Activated CD4-positive, alpha-beta T cell treated with anti-CD3 and anti-CD28 coated beads, Interleukin-2, amount 50 U/mL, for 4 hours (primary cell): ENCODE measurements around the gene MAN1A1.

Source experiments
- DNase-seq, 2 experiments: peaks; one replicate each; pipeline ENCODE4 v3.0.0-alpha.2; 2020

The MAN1A1 gene

DNA sequence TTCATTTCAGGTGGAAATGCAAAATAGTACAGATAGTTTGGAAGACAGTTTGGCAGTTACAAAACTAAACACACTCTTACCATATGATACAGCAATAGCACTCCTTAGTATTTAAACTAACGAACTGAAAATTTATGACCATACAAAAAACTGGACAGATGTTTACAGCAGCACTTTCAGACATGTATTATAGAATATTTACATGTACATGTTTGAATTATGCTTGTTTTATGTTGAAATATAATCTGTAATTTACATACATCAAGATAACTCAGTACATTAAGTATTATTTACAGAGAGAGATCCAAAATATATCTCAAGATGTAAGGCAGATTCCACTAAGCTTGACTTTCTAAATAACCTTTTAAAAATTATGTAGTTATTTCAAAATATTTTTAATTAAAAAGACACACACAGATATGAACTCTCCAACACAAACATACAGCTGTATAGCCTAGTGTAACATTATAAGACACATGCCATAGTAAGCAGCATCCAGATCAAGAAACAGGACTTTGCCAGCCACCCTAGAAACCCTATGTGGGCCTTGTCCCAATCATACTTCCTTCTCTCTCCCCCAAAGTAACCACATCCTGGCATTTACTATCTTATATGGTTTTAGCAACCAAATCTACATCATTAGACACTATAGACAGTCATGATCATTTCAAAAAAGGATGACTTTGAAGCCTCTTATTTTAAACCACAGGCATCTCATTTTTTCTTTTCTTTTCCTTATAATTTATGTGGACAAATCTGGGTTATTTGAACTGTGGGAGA is 82.2 kb downstream of the MAN1A1 start:
- DNase-seq = no peak

DNA sequence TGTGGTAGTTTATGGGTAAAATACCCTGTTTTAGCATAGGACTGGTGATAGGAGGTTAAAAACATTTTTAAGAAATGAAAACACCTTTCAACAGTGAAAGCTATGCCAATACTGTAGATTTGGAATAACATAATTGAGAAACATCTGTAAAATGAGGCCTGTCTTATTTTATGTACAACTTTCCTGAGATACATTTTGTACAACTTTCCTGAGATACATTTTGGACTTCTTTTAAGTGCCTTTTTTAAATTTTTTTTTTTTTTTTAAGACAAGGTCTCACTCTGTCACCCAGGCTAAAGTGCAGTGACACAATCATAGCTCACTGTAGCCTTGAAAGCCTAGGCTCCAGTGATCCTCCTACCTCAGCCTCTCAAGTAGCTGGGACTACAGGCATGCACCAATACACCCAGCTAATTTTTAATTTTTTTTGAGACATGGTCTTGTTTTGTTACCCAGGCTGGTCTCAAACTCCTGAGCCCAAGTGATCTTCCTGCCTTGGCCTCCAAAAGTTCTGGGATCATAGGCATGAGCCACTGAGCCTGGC is 84.6 kb downstream of the MAN1A1 start:
- DNase-seq = no peak

DNA sequence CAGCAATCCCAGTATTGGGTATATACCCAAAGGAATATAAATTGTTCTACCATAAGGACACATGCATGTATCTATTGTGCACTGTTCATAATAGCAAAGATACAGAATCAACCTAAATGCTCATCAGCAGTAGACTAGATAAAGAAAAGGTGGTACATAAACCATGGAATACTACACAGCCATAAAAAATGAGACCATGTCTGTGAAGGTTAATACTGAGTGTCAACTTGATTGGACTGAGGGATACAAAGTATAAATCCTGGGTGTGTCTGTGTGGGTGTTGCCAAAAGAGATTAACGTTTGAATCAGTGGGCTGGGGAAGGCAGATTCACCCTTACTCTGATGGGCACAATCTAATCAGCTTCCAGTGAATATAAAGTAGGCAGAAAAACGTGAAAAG is 86.9 kb downstream of the MAN1A1 start:
- no peak for DNase-seq

DNA sequence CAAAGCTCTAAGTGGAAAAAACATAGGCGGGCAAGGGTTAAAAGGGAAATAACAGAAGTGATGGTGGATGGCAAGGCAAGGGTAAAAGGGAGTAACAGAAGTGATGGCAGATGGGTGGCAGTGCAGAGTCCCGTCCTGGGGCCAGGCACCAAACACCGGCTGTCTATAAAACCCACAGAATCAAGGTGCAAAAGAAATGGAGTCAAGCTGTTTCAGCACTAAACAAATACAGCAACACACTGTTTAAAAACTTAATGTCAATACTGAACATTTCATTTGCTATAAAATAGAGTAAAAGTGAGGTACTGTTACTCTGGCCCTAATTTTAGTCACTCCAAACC is 87.6 kb downstream of the MAN1A1 start:
- no peak for DNase-seq

DNA sequence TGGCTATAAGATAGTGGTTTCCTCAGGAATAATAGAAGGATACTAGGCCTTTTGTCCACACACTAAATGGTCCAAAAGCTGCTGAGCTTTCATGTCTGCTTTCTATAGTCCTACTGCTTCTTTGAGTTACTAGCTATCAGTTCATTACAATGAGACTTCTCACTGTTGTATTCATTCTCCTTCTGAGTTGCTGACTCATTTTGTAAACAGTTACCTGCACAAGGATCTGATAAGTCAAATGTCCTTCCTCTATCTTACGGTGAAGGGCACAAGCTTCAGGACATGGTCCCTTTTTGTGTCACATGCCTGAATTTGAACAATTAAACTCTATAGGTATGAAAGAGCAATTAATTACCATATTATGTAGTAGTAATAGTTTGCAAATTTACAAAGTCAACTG is 90.5 kb downstream of the MAN1A1 start:
- DNase-seq = no peak

DNA sequence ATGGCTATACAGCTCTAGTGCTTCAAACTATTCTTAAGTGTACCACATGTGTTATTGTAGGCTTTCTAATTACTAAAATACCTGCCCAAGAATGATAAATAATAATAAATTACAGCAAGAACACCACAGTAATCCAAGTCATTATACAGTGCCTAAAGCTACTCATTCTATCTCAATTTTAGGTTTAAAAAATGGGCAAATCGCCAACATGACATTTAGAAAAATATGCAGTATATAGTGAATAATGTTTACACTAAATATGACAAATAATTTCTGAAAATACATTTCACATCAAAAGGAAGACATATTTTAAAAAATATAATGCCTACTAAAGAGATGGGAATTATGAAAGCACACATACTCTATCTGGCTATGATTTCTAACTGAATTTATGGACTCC is 91.8 kb downstream of the MAN1A1 start:
- no peak for DNase-seq

DNA sequence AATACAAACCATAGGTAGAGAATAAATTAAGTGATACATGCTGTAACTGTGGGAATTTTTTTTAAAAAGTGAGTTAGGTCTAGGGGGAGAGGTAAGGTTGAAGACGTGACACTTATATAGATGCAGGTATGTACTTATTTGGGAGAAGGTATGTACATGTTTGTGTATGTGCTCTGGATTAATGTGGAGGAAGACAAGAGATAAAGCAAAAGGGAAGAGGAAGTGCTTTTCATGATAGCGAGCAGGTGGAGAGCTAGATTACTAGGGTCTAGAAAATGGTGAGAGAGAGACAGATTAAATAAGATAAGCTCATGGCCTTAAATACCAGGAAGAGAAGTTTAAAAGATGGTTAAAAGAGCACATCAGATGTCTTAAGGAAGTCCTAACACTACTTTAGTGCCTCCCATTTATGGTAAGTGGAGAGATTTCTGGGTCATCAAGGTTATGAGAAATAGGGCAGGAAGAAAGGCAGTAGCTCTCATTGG is 92.5 kb downstream of the MAN1A1 start:
- DNase-seq = no peak

DNA sequence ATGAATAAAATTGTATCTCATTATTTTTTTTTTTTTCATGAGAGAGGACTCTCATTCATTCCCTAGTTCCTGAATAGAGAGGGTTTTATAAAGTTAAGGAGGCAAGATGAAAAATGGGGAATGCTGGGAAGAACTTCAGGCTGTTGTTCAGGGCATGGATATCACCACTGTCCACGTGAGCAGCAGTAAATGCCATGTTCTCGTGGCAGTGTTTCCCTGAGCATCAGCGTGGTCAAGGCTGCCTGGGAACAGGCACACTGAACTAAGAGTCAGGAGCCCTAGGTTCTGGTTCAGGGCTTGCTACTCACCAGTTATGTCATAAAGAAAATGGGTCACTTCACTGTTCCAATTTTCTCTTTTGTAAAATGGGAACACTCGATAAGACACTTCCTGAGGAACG is 93.2 kb downstream of the MAN1A1 start:
- no peak for DNase-seq

DNA sequence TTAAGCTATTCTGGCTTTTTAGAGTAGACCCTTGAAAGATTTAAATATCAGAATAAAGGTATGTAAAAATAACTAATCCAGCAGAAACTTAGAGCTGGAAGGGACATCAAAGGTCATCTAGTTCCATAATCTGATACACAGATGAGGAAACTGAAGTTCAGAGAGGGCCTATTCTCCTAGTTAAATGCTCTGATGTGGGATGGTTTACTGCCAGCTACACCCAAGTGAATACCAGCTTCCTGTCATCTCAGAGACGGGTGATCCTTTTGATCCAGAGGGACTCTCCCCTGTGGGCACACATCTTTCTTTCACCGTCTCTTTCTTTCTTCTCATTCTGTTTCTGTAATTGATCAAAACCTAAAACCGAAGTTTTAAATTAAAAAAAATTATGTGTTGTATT is 94.1 kb downstream of the MAN1A1 start:
- no peak for DNase-seq

DNA sequence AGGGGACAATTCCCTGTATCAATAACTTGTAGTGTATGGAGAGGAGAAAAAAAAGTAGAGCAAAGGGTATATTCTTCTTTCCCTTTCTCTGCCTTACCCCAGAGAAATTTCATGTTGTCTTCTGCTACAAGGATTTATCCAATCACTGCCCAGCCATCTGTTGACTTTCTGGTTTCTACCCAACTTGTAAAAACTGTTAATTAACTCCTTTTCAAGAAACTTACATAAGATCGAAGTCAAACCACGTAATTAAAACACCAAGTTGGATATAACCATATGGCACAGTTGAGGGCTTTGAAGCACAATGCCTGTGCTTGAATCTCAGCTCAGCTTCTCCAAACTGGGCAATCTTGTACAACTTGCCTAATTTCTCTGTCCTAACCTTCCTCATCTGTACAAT is 99.5 kb downstream of the MAN1A1 start:
- no peak for DNase-seq

DNA sequence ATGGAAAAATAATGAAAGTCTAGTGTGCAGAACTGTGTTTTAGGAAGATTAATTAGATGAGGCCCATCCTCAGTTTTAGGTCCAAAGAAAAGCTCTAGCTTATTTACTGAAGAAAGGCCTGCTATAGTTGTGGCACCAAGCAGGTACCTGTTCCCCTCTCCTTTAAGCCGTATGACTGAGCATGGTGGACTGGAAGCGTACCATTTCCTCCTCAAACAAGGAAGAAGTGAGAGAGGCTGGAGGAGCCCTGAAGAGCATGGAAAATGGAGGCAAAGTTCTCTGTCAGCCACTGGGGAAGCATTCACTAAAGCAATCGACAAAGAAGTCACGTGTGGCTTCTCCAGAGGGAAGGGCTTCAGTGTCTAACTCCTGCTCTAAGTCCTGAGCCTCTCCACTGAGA is 100.2 kb downstream of the MAN1A1 start:
- no peak for DNase-seq

DNA sequence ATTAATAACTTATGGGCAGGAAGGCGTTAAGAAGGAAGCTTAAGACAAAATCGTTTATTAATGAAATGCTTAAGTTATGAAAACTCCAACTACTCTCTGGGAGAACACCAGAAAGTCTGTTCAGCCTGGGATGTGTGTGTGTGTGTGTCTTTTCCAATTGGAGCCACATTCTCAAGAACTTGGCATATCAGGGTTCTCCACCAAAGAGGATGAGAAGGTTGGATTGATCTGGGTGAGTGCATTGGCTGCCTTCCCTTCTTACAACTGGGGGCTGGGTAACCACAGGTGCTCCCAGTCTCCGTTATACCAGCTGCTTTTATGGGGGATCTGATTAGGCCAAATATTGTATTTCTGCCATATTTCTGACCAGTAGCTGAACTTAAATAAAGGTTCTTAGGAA is 102.1 kb downstream of the MAN1A1 start:
- no peak for DNase-seq

DNA sequence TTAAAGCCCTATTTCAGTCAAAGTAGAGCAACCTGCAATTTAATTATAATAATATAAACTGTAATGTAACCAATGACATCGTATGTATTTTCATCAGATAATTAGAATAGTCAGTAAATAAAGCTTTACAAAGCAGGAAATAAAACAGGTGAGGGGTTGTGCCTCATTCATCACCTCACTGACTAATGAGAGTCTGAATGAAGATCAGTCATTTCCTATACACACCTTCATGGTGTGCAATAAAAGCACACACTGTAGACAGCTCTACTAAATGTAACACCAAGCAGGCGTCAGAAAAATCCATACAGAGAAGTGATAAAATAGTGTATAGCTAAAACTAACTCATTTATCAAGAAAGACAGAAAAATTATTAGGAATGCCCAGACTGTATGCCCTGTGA is 105.9 kb downstream of the MAN1A1 start:
- no peak for DNase-seq

DNA sequence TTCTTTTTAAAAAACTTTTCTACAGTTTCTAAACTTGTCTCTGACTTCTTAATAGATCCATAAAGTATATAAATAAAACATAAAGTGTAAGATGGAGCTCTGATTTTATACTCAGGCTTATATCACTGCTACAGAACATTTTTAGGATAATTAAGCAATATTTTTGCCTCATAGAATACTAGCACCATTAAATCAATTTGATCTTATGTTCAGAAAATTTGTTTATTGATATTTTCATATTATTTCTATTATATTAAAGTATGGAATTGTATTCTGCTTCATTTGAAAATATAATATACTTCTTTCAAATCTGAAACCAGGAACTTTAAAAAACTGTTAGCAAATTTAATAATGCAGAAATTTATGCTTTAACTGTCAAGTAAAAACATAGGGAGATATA is 106.5 kb downstream of the MAN1A1 start:
- no peak for DNase-seq

DNA sequence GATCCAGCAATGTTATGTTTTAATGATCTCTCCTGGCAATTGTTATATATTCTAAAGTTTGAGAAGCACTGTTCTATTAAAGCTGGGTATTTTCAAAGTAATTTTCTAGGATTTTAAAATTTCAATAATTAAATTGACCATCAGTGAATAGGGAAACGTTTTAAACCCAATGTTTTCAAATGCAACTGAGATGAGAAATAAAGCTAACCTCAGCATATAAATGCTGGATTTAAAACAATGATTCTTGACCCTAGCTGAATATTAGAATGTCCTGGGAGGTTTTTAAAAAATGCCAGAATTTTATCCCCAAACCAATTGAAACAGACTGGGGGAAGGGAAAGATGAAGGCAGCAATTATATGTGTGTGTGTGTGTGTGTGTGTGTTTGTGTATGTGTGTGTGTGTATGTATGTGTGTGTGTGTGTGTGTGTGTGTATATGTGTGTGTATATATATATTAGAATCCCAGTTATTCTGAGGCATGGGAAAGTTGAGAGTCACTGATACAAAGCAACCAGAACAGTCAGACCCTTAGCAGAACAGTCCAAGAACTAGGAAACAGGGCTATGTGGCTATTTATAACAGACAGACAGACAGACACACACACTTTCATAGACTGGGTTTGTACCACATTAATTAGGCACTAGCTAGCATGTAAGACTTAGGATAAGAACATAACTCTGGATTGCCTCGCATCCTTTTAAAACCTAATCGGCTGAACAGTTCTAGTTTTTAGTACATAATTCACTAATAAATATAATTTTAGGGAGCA is 107.8 kb downstream of the MAN1A1 start:
- no peak for DNase-seq

DNA sequence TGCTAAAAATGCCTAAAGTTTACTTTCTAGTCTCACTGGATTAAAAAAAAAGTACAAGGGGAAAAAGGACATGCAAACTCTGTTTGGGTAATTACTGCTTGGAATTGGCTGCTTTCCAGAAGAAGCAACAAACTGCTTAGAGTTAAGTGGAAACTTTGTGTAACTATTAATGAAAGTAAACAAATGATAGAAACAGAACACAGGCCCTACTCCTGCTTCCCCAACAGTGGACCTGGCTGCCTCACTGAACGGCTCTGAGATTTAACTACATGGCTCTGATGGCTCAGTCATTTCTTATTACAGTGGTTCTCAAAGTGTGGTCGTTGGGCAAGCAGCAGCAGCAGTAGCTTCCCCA is 108.5 kb downstream of the MAN1A1 start:
- no peak for DNase-seq

DNA sequence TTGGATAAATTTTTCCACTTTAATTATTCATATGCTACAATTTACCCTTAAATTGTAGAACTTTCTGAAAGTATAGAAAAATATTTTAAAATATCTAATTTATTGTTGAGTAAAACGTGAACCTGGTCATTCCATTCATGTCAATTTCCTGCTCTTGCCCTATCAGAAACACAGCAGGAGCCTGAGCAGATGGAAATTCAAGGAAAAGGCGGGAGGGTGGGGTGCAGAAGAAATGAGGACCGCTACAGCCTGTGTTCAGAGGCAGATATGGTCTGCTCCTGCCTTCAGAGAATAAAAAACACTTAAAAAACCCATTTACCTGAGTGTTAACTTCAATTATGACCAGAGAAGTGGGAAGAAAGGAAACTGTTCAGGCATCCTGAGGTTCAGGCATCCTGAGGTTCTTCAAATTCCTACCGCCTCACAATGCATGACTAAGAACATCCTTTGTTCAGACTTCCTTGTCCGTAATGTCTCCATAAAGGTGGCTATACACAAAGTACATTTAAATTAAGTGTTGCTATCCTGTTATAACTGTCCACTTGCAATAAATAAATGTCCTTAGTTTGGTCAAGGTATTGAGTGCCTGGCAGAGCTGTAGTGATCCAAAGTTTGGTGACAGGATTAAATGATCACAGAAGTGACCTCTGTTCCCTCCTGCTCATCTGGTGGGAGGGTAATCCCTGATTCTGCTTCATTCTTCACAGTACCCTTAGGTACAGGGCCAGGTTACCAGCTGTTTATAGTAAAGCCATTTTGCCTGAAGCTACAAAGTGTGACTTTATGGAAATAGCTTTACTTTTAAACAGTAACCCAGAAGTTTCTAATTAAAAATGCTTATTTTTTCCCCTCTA is 109.1 kb downstream of the MAN1A1 start:
- DNase-seq = no peak

DNA sequence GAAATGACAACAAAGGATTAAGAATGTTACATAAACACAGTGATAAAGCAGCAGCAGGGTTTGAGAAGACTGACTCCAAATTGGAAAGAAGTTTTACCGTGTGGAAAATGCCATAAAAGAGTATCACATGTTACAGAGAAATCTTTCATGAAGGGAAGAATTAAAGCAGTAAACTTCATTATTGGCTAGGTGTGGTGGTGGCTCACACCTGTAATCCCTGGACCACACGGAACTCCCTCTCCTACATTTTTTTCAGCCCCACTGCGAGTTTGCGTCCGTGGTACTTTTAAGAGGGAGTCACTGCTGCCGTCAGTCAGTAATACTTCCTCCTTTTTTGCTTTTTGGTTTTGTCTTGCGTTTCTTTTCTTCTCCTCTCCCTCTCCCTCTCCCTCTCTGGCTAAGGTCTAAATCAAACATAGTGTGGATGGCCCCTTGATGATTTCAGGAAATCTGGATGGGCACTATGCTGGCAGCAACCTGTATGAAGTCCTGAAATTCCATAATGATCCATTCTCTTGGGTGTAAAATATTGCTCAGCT is 112.3 kb downstream of the MAN1A1 start:
- no peak for DNase-seq

DNA sequence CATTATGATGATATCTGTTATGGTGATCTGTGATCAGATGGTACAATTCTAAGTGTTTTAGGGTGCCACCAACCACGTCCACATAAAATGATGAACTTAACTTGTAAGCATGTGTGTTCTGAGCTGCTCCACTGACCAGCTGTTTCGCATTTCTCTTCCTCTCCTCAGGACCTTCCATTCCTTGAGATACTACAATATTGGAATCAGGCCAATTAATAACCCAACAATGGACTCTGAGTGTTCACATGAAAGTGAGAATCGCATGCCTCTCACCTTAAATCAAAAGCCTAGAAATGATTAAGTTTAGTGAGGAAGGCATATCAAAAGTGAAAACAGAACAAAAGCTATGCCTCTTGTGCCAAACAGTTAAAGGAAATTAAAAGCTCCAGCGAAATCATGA is 114.6 kb downstream of the MAN1A1 start:
- DNase-seq = no peak

DNA sequence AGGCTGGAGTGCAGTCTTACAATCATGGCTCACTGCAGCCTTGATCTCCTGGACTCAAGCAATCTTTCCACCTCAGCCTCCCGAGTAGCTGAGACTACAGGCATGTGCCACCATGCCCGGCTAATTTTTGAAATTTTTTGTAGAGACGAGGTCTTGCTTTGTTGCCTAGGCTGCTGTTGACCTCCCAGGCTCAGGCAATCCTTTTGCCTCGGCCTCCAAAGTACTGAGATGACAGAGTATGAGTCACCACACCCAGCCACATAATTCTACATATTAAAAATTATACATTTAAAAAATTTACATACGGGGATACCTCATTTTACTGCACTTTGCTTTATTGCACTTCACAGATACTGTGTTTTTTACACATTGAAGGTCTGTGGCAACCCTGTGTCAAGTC is 115.1 kb downstream of the MAN1A1 start:
- DNase-seq = no peak

DNA sequence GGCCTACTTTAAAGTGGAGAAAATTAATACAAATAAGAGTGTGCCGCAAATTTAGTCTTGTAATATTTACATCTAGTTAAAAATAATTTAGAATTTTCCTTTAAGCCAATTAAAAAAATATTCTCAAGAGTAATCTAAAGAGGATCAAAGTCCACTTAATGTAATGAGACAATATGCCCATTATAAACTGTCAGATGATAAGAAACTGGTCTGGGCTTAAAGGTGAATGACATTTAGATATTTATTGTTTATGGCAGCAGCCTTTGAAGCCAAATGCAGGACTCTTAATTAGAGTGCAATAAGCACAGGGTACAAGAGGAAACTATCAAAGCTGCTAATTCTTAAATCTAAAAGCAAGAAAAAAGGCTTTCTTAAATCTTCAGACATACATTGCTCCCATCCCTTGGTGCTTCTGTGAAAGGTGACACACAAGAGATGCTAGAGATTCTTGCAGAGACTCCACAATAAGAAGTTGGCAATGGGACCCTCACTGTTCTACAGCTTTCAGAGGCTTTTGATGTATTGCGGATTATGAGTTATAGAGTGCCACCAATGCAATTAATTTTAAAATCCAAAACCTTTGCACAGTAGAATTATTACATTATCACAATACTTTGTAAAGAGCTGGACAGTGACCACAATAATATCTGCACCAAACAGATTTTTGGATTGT is 116.1 kb downstream of the MAN1A1 start:
- no peak for DNase-seq

DNA sequence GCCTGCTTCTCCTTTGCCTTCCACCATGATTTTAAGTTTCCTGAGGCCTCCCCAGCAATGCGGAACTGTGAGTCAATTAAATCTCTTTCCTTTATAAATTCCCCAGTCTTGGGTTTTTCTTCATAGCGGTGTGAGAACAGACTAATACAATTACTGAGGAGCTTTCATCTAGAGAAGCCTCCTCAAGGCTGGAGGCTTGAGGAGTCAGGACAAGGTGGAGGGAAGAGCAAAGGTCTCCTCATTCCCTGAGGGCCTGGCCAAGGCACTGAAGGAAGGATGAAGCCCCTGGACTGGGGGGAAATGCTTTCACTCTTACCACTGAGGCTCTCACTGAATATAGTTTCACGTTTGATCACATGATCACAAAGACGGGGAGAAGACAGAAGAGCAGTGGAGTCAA is 118.2 kb downstream of the MAN1A1 start:
- DNase-seq = no peak

DNA sequence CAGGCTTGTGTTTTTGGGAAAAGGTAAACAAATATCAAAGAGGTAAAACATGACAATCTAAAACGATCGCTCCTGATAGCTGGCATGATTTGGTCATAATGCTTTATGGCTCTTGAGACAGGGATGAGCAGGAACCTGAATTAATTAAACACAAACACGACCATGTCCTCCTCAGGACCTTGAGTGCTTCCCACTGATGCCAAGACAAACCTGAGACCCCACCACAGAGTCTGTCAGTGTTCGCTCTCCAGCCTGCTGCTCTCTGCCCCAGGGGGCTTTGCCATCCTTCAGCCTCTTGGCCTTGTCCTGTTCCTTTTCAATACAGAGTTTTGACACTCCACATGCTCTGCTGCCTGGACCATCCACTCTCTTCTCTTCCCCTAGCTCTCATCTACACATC is 119.4 kb downstream of the MAN1A1 start:
- no peak for DNase-seq
